ENCODE measurements around the gene MITF. TPM values are rescaled to one million over a fixed set of nuclear protein-coding genes. Genes with fewer than 3 reads are reported as not detected.
A peak's percentile ranks its signal among the peaks of the same experiment; 100 is the strongest.

The MITF gene
- total and polyA plus RNA-seq, 7 donors: 11.8 to 98.1 (median 49.9) TPM

DNA sequence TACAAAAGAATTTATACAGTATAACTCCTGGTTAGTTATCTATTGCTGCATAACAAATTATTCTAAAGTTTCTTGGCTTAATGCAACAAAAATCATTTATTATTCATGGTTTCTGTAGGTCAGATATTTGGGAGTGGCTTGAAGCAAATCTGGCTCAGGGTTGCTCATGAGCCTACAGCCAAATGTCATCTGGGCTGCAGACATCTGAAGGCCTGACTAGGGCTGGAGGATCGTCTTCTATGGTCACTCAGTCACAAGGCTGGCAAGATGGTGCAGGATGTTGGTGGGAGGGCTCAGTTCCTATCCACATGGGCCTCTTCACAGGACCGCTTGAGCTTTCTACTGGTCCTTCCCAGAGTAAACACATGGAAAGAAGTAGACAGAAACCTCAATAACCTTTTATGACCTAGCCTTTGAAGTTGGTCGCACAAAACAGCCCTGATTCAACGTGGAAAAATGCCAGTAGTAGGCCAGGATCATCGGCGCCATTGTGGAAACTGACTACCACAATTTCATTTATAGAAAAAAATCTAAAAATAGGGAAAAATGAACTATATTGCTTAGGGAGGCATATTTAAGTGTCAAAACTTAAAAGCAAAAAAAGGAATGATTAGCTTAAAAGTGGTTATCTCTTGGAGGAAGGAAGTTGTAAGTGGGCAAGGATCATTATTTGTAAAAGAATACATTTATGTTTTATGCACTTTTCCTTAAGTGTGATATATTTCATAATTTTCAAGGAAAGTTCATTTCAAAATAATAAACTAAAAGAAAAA, 9.9 kb upstream of the MITF start:
- Histone ChIP-seq H3K4me3 (no peak overlapping the region), H3K27ac (no peak overlapping the region), H3K4me1 (peaks cover 11% of the 10 kb centered on the region), H3K27me3 (ENCODE audit: insufficient read depth in 3 of 3, low read length in 2 of 3) (no peaks in the 10 kb centered on the region), H3K9me3 (no peaks in the 10 kb centered on the region), H3K36me3 (ENCODE audit: insufficient read depth in 1 of 2, low read depth in 1 of 2) (no peaks in the 10 kb centered on the region)
- 78 to 79% (median 79%) methylated on average over 6 of the region's 6 CpGs for WGBS, 3 donors
- TF ChIP-seq CTCF (IDR thresholded peaks at IDR 0.05): no peak
- ATAC-seq (no peak), DNase-seq (no peak)
- intact Hi-C loops (cut with DNase I): no loop called here

GRCh38 chr3:69731080-69731479, 8.2 kb upstream of the MITF start:
- DNase-seq (no peak), ATAC-seq (no peak)
- no peak overlapping the region for H3K4me3 ChIP-seq
- TF ChIP-seq CTCF (IDR thresholded peaks at IDR 0.05): no peak
- H3K9me3 ChIP-seq: no peaks in the 10 kb centered on the region
- intact Hi-C loops (cut with DNase I): no loop called here
- WGBS, 3 donors: 48 to 67% (median 52%) methylated on average over 2 of the region's 2 CpGs
- peaks cover 5% of the 10 kb centered on the region for H3K4me1 ChIP-seq
- H3K27me3 ChIP-seq (ENCODE audit: insufficient read depth in 3 of 3, low read length in 2 of 3): no peaks in the 10 kb centered on the region
- H3K27ac ChIP-seq: no peak overlapping the region
- H3K36me3 ChIP-seq (ENCODE audit: insufficient read depth in 1 of 2, low read depth in 1 of 2): no peaks in the 10 kb centered on the region

GRCh38 chr3:69735893-69736292, 3.4 kb upstream of the MITF start:
- H3K27ac ChIP-seq: peak overlapping the region; percentile 13
- H3K4me3 ChIP-seq: no peak overlapping the region
- TF ChIP-seq CTCF (IDR thresholded peaks at IDR 0.05): no peak
- peak in 1 of 2 donors; percentile 62 for DNase-seq
- no peaks in the 10 kb centered on the region for H3K27me3 ChIP-seq (ENCODE audit: insufficient read depth in 3 of 3, low read length in 2 of 3)
- 74 to 91% (median 76%) methylated on average over 2 of the region's 2 CpGs for WGBS, 3 donors
- H3K36me3 ChIP-seq (ENCODE audit: insufficient read depth in 1 of 2, low read depth in 1 of 2): no peaks in the 10 kb centered on the region
- peaks cover 13% of the 10 kb centered on the region for H3K4me1 ChIP-seq
- ATAC-seq: peak; percentile 51 to 74 (median 66)
- no peaks in the 10 kb centered on the region for H3K9me3 ChIP-seq
- intact Hi-C loops (cut with DNase I): loop anchor here in 1 of 2 donors (5.0 kb wide), 1 partner anchor 51 kb away; no protein-coding TSS in a partner anchor

- peaks cover 22% of the 10 kb centered on the region for H3K4me1 ChIP-seq
- H3K27me3 ChIP-seq (ENCODE audit: insufficient read depth in 3 of 3, low read length in 2 of 3): no peaks in the 10 kb centered on the region
- DNase-seq (no peak), ATAC-seq (no peak)
- WGBS, 3 donors: 71 to 84% (median 72%) methylated on average over 3 of the region's 3 CpGs
- no peaks in the 10 kb centered on the region for H3K36me3 ChIP-seq (ENCODE audit: insufficient read depth in 1 of 2, low read depth in 1 of 2)
- intact Hi-C loops (cut with DNase I): loop anchor here in 1 of 2 donors (5.0 kb wide), 1 partner anchor 50 kb away; no protein-coding TSS in a partner anchor
- no peak overlapping the region for H3K4me3 ChIP-seq
- H3K9me3 ChIP-seq: no peaks in the 10 kb centered on the region
- TF ChIP-seq CTCF (IDR thresholded peaks at IDR 0.05): no peak
- H3K27ac ChIP-seq: peak overlapping the region; percentile 93
Observed at GRCh38 chr3:69737392-69737791, 1.9 kb upstream of the MITF start.

Measured in psoas muscle (tissue), 8 donors.